Measurements from ENCODE around the gene ABCB11. TPM values are rescaled to one million over a fixed set of nuclear protein-coding genes. Genes with fewer than 3 reads are reported as not detected.

The ABCB11 gene
- total RNA-seq: not detected in 2 replicates

GRCh38 chr2:169031202-169031601 is at the start of gene ABCB11:
Gene ABCB11, minus strand, starts transcription at chr2:169031324. Its CDS starts 13,199 bp downstream, at chr2:169018125.

DNA sequence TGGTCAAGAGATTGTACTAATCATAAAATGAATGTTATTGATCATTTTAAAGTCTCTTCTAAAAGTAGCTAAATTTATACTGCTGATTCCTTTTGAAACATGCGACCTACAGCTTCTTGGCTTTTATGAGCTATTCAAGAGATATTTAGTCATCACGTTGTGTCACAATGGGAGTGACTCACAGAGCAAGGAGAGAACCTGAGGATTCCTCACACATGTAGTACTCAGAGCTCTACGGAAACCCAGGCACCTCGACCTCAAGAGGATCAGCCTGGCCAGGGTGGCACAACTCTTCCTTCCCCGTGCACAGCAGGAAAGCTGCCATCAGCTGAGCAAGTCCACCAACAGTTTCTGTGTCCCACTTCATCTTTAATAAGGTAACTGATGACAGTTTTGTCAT is 38.2 kb upstream of the ABCB11 start, which contains the start of gene DHRS9:
Gene DHRS9 (plus strand): TSS at position 223 of the 400 bp plus-strand sequence. CDS start 12,019 bp downstream, outside the sequence.

DNA sequence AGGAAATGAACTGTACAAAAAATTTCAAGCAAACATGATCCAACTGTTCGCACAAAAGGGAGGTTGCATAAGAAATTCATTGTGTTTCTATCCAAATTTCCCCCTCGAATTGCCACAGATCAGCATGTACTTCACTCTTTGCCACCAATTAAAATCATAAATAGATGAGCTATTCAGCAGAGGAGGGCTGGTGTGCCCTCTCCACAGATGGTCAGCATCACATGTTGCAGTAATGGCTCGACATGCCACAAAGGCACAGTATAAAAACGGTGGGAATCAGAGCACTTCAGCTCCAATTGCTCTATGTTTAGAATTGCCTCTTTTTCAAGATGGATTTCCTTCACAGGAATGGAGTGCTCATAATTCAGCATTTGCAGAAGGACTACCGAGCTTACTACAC is 130.1 kb downstream of the ABCB11 start, which contains the start of gene G6PC2:
Gene G6PC2 (plus strand): TSS at position 289 of the 400 bp plus-strand sequence. CDS start 41 bp downstream, at position 330.

DNA sequence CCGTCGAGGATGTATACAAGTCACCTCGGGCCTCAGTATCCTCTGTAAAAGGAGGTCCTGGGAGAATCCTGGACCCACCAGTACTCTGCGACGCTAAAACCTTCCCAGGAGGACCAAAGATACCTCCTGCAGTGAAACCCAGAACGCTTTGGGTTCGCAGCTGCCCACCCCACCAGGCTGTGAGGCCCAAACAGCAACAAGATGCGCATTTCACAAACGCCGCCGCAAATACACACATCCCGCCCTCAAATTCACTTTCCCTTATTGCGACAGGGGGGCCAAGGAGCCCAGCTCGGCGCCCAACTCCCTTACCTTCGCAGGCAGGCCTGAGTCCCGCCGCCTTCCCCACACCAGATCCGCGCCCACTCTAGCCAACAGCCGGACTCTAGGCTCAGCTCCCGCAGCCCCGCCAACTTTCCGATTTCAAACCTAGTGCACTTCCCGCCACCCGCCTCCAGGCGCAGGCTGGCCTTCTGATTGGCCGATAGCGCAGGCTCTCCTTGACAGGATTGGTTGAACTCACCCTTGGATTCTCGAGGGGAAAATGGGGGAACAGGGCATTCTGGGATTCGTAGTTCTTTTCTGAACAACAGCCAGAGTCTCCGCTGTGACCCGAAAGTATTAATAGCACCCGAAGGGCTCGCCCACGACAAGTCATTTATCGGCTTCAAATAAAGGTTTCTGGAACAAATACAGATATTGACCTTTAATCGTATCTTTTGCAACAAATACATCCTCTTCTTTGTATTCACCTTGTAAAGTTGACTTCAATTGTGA is 140.9 kb downstream of the ABCB11 start, which contains the start of gene SPC25:
Gene SPC25 (minus strand): TSS at position 425 of the 777 bp plus-strand sequence. CDS start 911 bp downstream, outside the sequence.

Other genes with a start within 250 kb of the ABCB11 start
- 0.11 and 0.12 TPM in 2 replicates for gene NOSTRIN, start 228.7 kb downstream of the ABCB11 start, total RNA-seq
- 2.6 and 15.2 TPM in 2 replicates for gene SPC25, start 140.9 kb downstream of the ABCB11 start, total RNA-seq
- gene G6PC2, start 130.0 kb downstream of the ABCB11 start, total RNA-seq: not detected in 2 replicates
- not detected in 2 replicates for gene DHRS9, start 38.2 kb upstream of the ABCB11 start, total RNA-seq